RWPE1 (cell line): Measurements from ENCODE around the gene HNRNPU.

Source experiments
- CTCF ChIA-PET: fragments of 350-600 bp; sonication (Branson Sonifier 250); formaldehyde crosslinking; extraction: SDS; loops from one replicate; lab custom pipeline; 2021; lab: Yijun Ruan, JAX
- POLR2A ChIA-PET: fragments of 400-600 bp; formaldehyde crosslinking; extraction: SDS; loops from one replicate; lab custom pipeline; 2020; ENCODE audit warnings: antibody characterized with exemption; ENCODE audit not compliant: low non-redundant PET; lab: Yijun Ruan, JAX
- DNase-seq: peaks from one replicate; pipeline ENCODE4 v3.0.0; 2012; ENCODE audit warnings: low spot score
- H3K27ac ChIP-seq: fragments of 450-650 bp; 2 replicates; pipeline ENCODE4 v1.5.1; 2017
- CTCF ChIP-seq: fragments of 450-650 bp; conservative IDR thresholded peaks from 2 replicates; pipeline ENCODE4 v1.5.1; 2017; ENCODE audit warnings: low read depth, mild to moderate bottlenecking

The HNRNPU gene

DNA sequence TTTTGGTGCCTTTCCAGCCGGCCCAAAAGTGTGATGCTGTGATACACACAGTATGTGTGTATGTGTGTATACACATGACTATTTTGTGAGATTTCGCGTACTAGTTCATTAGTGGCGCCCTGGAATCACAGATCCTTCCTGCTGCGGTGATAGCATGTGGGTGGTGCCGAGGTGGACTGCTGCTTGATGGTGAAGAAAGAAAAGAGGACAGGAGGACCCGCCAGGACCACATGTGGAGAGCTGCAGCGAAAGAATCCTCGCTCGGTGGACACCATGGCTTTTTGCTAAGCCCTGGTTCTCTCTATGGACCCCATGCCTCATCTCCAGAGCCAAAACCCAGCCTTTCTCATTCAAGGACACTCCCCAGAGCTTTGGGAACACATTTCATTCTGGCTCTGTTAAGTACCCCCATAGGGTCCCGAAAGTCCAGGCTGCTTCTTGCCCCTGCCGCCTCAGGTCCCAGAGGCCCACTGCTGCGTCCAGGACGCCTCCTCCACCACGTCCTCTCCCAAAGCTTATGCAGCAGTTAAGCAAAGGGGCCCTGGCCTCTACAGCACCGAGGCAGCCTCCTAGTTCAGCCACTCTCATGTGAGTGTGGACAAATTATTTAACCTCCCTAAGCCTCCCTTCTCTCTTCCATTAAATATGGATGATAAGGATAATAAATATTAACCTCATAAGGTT is 61.6 kb downstream of the HNRNPU start:
- TF ChIP-seq CTCF, result no peak
- DNase-seq, result no peak
- no peak overlapping the region for H3K27ac ChIP-seq
- POLR2A ChIA-PET, result no interaction called here
- CTCF ChIA-PET, result interaction anchor here (1.2 kb wide), 1 partner anchor 240 kb away, joined by 5 read pairs; no protein-coding TSS in a partner anchor

DNA sequence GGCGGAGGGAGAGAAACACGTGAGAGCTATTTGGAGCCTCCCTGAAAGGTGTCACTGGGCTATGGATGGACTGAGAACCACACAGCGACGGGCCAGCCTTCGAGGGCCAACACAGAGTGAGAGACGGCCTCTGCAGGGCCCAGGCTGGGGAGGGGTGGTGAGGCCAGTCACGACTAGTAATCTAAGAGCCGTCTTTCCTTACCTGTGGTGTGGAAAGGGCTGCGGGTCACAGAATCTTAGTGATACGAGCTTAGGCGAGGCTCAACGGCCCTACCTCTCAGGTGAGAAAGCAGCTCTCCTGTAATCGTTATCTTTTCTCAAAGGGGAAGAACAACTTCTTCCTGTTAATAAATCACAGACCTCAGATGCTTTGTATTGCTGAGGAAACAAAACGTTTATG is 62.3 kb downstream of the HNRNPU start:
- H3K27ac ChIP-seq, result no peak overlapping the region
- TF ChIP-seq CTCF, result no peak
- ChIA-PET POLR2A (no interaction called here), CTCF (interaction anchor here (0.8 to 1.2 kb wide), 3 partner anchors 9 to 240 kb away, joined by 4 to 7 read pairs (median 5); no protein-coding TSS in a partner anchor)
- DNase-seq, result no peak

- peak; percentile 49 for TF ChIP-seq CTCF
- H3K27ac ChIP-seq, result no peak overlapping the region
- POLR2A ChIA-PET, result no interaction called here
- peak; percentile 38 for DNase-seq
- CTCF ChIA-PET, result interaction anchor here (0.6 to 1.4 kb wide), 6 partner anchors 10 to 363 kb away, joined by 3 to 11 read pairs (median 4); no protein-coding TSS in a partner anchor
Observed at GRCh38 chr1:244801246-244801645, 63.1 kb downstream of the HNRNPU start.

DNA sequence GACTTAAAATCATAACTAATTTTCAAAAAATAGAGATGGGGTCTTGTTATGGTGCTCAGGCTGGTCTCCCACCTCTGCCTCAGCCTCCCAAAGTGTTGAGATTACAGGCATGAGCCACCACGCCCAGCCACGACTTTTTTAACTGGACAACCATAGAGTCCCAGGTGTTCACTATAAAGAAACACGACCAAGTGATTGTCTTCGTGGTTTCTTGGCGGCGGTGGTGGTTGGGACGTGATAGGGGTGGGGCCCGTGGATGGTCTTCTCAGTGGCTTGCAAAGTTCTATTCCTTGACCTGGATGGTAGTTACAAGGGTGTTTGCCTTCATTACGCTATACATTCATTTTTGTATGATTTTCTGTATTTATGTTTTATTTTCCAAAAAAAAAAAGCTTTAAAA is 63.5 kb downstream of the HNRNPU start:
- DNase-seq, result no peak
- CTCF ChIA-PET, result interaction anchor here (0.6 to 1.4 kb wide), 6 partner anchors 10 to 362 kb away, joined by 3 to 11 read pairs (median 4); no protein-coding TSS in a partner anchor
- POLR2A ChIA-PET, result no interaction called here
- no peak overlapping the region for H3K27ac ChIP-seq
- no peak for TF ChIP-seq CTCF
